T-helper 1 cell treated with Interleukin-12 subunit alpha and Interleukin-12 subunit beta and Interleukin-4 antibody, amounts not matched to agents 30 μg/mL and 1 μg/mL, for 36 hours (primary cell): ENCODE data around the gene ERAP2.
"Not testable (repeated sequence)": the region's sequence is repeated elsewhere in the genome, so short reads cannot be mapped to it uniquely, and the experiment has no call there.

Source experiments
- H3K27ac Mint-ChIP-seq: one replicate; pipeline ENCODE4 v1.8.0; 2021; ENCODE audit warnings: mild to moderate bottlenecking, mixed read lengths
- H3K27me3 Mint-ChIP-seq: one replicate; pipeline ENCODE4 v1.8.0; 2021; ENCODE audit warnings: low read depth, mixed read lengths
- H3K36me3 Mint-ChIP-seq: one replicate; pipeline ENCODE4 v1.8.0; 2021; ENCODE audit warnings: low read depth, mixed read lengths
- H3K4me1 Mint-ChIP-seq: one replicate; pipeline ENCODE4 v1.8.0; 2021; ENCODE audit warnings: low read depth, mixed read lengths
- H3K4me3 Mint-ChIP-seq: one replicate; pipeline ENCODE4 v1.8.0; 2021; ENCODE audit warnings: mild to moderate bottlenecking, moderate library complexity, mixed read lengths
- H3K9me3 Mint-ChIP-seq: one replicate; pipeline ENCODE4 v1.8.0; 2021; ENCODE audit warnings: mixed read lengths

Gene ERAP2

DNA sequence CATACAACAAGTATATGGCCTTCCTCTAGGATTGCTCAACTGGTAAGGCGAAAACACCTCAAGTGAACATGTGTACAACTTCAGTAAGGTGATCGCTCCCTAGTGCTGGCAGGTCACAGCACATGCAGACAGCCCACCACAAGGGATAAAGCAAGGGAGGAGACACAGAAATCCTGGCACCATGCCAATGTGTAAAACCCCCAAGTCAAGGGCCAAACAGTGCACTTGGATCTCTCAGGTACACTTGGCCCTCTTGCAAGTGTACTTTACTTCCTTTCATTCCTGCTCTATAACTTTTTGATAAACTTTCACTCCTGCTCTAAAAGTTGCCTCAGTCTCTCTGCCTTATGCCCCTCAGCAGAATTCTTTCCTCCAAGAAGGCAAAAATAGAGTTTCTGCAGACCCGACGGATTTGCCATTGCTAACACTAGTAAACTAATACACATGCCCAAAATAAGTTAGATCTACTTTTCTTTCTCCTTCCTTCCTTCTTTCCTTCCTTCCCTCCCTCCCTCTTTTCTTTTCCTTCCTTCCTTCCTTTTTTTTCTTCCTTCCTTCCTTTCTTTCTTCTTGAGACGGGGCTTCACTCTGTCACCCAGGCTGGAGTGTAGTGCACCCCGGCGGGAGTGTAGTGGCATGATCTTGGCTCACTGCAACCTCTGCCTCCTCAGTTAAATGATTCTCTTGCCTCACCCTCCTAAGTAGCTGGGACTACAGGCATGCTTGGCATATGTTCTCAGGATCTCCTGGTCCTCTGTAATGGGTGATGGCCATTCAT, 52.8 kb downstream of the ERAP2 start:
- Mint-ChIP-seq H3K4me1 (peaks cover 43% of the 10 kb centered on the region), H3K27me3 (no peaks in the 10 kb centered on the region), H3K27ac (peak overlapping the region; percentile 12), H3K36me3 (peaks cover 31% of the 10 kb centered on the region), H3K4me3 (no peak overlapping the region), H3K9me3 (no peaks in the 10 kb centered on the region)

DNA sequence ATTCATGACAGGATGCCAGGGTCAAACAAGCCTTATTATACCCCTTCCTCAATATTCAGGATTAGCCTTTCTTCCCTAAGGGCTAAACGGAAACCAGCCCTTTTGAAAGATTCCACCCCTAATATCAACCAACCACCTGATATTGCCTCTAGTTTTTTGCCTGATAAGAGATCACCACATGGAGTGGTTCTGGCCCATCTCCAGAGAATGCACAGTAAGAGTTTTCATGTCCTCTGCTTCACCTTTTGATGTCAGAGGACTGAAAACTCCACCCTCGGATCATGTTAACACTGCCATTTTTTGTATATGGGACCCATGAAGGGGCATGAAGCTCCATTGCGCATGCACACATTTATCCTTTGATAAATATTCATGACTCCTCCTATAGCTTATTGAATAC, 53.8 kb downstream of the ERAP2 start:
- Mint-ChIP-seq H3K36me3 (peaks cover 25% of the 10 kb centered on the region), H3K4me1 (peaks cover 43% of the 10 kb centered on the region), H3K4me3 (no peak overlapping the region), H3K27ac (no peak overlapping the region), H3K9me3 (no peaks in the 10 kb centered on the region), H3K27me3 (no peaks in the 10 kb centered on the region)

DNA sequence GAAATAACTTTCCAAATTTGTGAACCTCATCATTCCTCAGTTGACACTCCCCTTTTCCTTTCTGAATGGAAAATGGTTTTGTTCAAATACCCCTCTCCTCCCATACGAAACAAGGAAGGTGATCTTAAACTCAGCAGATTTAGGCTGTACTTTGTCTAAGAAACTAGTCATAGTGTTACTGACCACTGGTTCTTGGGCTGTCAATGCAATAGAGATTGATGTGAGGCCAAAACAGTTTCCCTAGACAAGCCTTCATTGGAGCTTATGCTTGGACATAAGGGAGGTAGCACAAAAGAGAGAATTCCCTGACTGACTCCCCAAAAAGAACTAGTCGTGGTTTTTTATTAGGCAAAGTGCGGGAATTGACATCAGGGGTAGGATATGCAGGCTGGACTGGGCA, 54.3 kb downstream of the ERAP2 start:
- Mint-ChIP-seq H3K27me3 (no peaks in the 10 kb centered on the region), H3K36me3 (peaks cover 19% of the 10 kb centered on the region), H3K9me3 (no peaks in the 10 kb centered on the region), H3K27ac (no peak overlapping the region), H3K4me3 (no peak overlapping the region), H3K4me1 (peaks cover 40% of the 10 kb centered on the region)

DNA sequence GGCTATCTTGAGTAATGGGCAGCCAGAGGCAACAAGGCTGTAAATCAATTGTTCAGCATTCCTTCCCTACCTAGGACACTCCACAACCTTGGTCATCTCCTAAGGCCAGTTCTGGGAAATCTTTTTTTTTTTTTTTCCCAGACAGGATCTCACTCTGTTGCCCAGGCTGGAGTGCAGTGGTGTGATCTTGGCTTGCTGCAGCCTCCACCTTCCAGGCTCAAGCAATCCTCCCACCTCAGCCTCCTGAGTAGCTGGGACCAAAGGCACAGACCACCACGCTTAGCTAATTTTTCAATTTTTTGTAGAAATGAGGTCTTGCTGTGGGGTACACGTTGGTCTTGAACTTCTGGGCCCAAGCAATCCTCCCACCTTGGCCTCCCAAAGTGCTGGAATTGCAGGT, 54.7 kb downstream of the ERAP2 start:
- peaks cover 40% of the 10 kb centered on the region for H3K4me1 Mint-ChIP-seq
- not testable (repeated sequence) for H3K27ac Mint-ChIP-seq

DNA sequence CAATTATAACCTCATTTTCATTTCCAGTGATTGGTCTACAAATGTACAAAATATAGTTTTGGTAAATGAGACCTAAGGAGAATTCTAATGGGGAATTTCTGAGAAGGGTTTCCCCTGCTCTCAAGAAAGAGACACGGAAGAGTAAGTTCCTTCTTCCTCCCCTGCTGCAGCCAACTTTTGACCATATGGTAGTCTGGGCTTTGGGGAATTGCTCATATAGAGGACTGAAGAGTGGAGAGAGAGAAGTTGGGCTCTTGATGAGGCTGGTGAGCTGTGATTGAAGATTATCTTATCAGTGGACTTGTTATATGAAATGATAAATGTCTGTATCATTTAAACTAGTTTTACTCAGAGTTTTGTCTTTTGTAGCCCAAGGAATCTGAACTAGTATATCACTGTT, 55.3 kb downstream of the ERAP2 start:
- Mint-ChIP-seq H3K36me3 (peaks cover 20% of the 10 kb centered on the region), H3K4me1 (peaks cover 40% of the 10 kb centered on the region), H3K27ac (peak overlapping the region; percentile 80), H3K4me3 (peak overlapping the region; percentile 91), H3K27me3 (no peaks in the 10 kb centered on the region), H3K9me3 (no peaks in the 10 kb centered on the region)

More for the DNA sequence above, 54.7 kb downstream of the ERAP2 start:
- not testable (repeated sequence) for H3K9me3 Mint-ChIP-seq, H3K4me3 Mint-ChIP-seq, H3K27me3 Mint-ChIP-seq
- H3K36me3 Mint-ChIP-seq: peaks cover 19% of the 10 kb centered on the region

DNA sequence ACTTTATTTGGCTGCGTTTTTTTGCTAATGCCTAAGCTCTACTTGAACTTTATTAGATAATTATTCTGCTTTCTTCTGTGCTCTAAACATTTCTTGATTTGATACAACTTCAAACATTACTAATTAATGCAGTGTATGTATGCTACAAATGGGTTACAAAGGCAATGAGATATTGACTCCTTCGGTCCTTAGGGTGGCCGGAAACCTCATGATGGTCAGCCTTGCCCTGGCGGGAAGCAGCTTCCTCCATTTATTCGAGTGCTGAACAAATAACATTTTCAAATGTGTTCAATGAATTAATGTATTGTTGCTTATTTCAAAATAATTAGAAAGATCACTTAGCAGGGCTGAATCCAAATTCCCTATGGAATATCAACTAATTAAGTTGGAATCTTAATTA, 55.7 kb downstream of the ERAP2 start:
- H3K4me3 Mint-ChIP-seq: peak overlapping the region; percentile 91
- H3K9me3 Mint-ChIP-seq: no peaks in the 10 kb centered on the region
- H3K36me3 Mint-ChIP-seq: peaks cover 21% of the 10 kb centered on the region
- H3K27me3 Mint-ChIP-seq: no peaks in the 10 kb centered on the region
- peak overlapping the region; percentile 80 for H3K27ac Mint-ChIP-seq
- peaks cover 43% of the 10 kb centered on the region for H3K4me1 Mint-ChIP-seq

DNA sequence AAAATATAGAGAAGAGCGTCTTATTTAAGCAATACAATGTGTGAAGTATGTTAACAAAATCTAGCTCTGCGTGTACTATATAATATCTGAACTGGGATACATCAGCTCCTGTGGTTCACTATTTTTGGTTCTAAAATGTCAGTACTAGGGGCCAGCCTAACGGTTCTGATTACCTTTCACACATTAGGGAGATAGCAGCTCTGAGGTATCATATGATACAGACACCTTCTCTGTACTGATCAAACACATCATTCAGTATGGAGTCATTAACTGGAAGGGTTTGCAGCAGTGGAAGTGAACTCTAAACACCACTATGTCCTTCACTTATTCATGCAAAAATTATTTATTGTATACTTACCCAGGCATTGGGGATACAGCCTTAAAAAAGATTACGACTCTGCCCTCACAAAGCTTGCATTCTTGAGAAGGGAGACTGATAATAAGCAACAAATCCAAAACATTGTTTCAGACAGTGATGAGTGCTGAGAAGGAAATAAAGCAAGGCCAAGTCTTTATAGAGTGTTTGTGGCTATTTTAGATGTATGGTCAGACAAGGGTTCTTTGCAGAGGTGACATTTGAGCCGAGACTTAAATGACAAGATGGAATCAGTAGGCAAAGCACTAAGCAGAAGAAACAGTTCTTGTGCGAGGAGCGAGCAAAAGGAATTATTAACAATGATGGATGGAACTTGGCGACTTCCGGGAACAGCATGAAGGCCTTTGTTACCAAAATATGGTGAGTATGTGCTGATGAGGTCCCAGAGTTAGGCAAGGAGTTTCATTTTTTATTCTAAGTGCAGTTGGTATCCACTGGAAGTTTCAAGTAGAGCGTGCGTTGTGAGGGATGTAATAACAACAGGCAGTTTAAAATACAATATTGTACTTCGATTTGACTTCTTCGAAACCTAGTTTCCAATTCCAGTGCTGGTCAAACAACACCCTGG, 57.7 kb downstream of the ERAP2 start:
- H3K27me3 Mint-ChIP-seq: no peaks in the 10 kb centered on the region

DNA sequence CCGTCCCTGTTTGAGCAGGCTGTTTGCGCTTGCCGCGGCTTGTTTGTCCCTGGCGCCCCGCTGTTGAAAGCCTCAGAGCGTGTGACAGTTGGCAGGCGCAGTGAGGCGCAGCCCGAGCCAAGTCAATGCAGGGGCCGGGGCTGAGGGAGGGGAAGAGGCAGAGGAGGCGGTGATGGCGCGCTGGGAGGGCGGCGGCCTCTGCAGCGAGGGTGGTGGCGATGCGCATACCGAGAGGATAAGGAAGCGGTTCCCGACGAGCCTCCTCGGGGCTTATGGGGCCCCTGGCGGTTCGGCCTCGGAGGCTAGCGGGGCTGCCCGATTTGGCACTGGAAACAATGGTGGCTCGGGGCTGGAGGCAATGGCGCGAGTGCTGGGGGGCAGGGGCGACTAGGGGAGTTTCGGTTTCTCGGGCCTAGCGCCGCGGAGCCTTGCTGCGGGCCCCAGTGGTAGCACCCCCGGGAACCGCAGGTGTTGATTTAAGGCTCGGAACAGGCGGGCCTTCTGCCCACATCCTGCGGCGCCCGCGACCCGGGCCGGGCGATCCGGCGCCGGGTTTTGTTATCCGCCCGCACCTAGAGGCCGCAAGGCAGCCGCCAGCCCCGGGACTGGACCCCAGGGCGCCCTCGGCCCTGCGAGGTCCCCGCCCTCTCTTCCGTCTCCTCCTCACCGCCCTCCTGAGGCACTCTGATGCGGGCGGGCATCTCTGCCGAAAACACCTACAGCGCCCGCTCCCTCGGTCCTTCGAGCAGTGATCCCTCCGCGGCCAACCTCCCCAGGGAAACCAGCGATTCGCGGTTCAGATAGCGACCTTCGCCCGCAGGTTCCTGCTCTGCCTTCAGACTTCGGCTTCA, 58.6 kb downstream of the ERAP2 start:
- H3K4me3 Mint-ChIP-seq: peak overlapping the region; percentile 91

More for the DNA sequence above, 57.7 kb downstream of the ERAP2 start:
- Mint-ChIP-seq H3K4me1 (peaks cover 54% of the 10 kb centered on the region), H3K9me3 (no peaks in the 10 kb centered on the region), H3K36me3 (peaks cover 20% of the 10 kb centered on the region), H3K4me3 (peak overlapping the region; percentile 91), H3K27ac (peak overlapping the region; percentile 98)

DNA sequence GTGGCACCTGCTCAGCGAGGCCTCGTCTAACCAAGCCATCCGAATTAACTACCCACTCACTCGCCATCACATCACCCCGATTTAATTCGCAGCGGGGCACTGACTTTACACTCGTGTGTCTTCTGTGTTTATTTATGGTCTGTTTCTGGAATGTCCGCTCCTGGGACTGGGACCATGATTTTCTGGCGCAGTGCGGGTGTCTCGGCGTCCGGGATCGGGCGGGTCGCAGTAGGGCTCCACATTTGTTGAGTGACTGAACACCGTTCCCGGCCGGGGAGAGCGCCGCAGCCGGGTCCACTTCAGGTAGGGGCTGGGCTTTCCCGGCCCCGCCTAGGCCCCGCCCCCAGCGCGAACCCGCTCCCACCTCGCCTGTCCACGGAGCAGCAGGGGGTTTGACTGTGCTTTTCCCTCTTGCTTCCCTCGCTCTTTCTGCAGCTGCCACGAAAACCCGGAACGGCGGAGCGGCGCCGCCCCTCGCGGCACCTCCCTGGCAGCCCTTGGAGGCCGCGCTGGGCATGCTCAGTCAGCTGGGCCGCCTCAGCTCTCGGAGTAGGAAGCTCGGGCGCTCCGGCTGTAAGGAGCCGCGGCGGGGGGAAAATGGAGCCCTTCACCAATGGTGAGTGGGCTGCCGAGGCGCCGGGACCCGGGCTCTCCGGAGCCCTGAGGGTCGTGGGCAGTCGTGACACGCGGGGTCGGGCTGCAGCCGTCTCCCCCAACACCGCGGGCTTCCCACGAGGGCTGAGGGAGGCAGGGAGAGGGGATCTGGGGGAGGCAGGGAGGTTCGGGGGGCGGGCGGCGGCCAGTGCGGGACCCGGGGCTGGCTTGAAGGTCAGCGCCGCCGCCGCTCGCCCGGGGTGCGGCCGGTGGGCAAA, 59.5 kb downstream of the ERAP2 start, which contains the start of gene LNPEP:
TSS of gene LNPEP (plus strand) at position 522 of the 872 bp plus-strand sequence. CDS start at position 598, 76 bp downstream.
- peak within 1 kb of the TSS; percentile 98 for H3K27ac Mint-ChIP-seq
- peaks cover 23% of the 10 kb centered on the region for H3K36me3 Mint-ChIP-seq
- no peaks in the 10 kb centered on the region for H3K9me3 Mint-ChIP-seq
- H3K4me3 Mint-ChIP-seq: peak within 1 kb of the TSS; percentile 91
- peaks cover 56% of the 10 kb centered on the region for H3K4me1 Mint-ChIP-seq
- H3K27me3 Mint-ChIP-seq: no peaks in the 10 kb centered on the region

More for the DNA sequence above, 58.6 kb downstream of the ERAP2 start:
- Mint-ChIP-seq H3K4me1 (peaks cover 53% of the 10 kb centered on the region), H3K27me3 (no peaks in the 10 kb centered on the region), H3K27ac (peak overlapping the region; percentile 98), H3K36me3 (peaks cover 21% of the 10 kb centered on the region), H3K9me3 (no peaks in the 10 kb centered on the region)

DNA sequence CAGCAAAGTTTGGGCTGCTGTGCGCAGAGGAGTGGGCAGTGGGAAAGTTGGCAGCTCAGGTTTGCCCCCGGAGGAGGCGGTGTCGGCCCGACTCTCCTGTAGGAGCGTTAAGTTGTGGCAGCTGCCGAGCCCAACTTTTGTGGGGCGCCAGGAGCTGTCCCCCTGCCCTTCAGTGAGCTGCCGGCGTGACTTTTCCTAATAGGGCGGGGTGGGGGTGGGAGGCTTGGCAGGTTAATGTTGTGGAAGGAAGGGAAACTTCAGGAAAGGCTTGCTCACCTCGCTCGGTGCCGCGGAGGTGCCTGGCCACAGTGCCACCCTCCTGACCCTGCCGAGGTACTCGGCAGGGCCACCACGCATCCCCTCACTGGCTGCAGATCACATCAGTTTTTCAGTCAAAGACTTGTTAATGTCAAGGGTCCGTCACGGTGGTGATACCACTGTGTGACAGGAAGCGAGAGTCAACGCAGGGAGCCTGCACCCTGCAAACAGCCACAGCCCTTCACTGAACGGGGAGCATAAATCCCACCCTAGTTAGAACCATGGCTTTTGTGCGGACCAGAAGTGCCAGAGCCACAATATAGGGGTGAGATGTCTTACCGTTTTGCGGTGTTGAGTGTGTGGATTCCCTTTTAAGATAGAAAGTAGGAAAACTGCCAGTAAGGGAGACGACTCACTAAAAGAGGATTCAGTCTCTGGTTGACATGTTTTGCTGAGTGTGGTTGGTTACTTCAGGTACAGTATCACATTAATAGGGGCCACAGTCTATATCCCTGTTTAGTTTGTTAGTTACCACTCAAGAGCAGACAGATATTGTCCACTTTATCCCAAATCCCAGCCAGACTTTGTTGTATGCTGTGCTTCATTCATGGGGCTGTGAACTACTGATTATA, 60.4 kb downstream of the ERAP2 start:
- no peaks in the 10 kb centered on the region for H3K27me3 Mint-ChIP-seq
- H3K9me3 Mint-ChIP-seq: no peaks in the 10 kb centered on the region
- H3K27ac Mint-ChIP-seq: peak overlapping the region; percentile 95
- H3K36me3 Mint-ChIP-seq: peaks cover 28% of the 10 kb centered on the region
- H3K4me1 Mint-ChIP-seq: peaks cover 55% of the 10 kb centered on the region
- H3K4me3 Mint-ChIP-seq: peak overlapping the region; percentile 91

DNA sequence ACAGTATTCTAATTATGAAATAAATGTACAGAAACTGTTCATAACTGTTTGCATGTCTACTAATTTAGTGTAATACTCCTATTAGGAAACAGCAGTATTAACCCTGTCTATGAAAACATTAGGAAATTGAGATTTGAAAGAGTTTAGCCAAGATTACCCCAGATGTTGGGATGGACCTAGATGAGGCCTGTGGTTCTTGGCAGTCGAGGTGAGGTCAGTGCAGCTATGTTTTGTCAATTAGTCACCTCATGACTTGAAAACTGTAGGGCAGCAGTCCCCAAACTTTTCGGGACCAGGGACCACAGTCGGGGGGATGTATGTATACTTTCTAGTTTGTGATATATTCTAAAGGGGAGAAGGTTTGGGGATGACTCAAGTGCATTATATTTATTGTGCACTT, 64.3 kb downstream of the ERAP2 start:
- no peak overlapping the region for H3K27ac Mint-ChIP-seq
- H3K4me1 Mint-ChIP-seq: peaks cover 52% of the 10 kb centered on the region
- H3K27me3 Mint-ChIP-seq: no peaks in the 10 kb centered on the region
- H3K36me3 Mint-ChIP-seq: peaks cover 32% of the 10 kb centered on the region
- no peaks in the 10 kb centered on the region for H3K9me3 Mint-ChIP-seq
- no peak overlapping the region for H3K4me3 Mint-ChIP-seq

DNA sequence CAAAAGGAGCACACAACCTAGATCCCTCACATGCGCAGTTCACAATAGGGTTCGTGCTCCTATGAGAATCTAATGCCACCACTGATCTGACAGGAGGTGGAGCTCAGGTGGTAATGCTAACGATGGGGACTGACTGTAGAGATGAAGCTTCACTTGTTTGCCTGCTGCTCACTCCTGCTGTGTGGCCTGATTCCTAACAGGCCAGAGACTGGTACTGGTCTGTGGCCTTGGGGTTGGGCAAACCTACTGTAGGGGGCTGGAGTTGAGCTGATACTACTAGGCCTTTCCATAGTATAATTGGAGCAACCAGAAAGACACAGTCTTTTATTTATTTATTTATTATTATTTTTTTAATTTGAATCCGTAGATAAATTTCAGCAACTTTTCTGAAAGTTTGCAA, 64.8 kb downstream of the ERAP2 start:
- Mint-ChIP-seq H3K9me3 (no peaks in the 10 kb centered on the region), H3K4me3 (no peak overlapping the region), H3K27me3 (no peaks in the 10 kb centered on the region), H3K27ac (no peak overlapping the region), H3K36me3 (peaks cover 35% of the 10 kb centered on the region), H3K4me1 (peaks cover 56% of the 10 kb centered on the region)
